ENCODE data around the gene TGFBR3L. TPM values are rescaled to one million over a fixed set of nuclear protein-coding genes. Genes with fewer than 3 reads are reported as not detected.
A peak's percentile ranks its signal among the peaks of the same experiment; 100 is the strongest.

The TGFBR3L gene
- total RNA-seq, 1 donor from 2014 or later: 11.2 TPM

DNA sequence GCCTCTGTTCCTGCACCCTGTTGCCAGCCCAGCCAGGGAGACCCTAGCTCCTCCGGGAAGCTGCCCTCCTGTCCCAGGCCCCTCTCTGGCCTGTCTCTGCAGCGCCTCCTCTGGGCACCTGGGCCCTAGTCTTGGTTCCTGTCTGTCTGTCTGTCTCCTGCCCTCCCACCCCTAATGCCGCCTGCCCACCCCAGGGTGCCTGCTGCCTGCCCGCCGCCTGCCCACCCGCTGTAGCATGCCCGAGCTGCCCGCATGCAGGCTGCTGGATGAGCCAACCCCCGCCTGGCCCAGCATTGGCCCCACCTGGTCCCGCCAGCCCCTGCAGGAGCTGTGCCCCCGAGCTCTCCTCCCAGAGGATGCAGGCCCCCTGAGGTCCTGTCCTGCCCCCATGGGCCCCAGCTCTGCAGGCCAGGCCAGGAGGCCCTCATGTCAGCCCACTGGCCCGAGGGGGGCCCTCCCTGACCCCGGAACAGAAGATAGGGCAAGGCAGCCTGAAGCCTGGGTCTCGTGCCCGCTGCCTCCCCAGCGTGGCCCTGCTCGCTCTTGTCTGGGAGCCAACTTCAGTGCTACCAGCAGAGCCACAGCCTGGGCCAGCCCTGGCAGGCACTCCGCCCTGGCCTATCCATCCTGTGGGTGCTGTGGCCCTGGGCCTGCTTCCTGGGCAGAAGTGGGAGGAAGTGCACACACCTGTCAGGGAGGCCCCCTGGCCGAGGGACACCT is 5.7 kb upstream of the TGFBR3L start:
- Mint-ChIP-seq H3K27me3 (ENCODE audit: low read depth) (no peaks in the 10 kb centered on the region), H3K4me1 (ENCODE audit: low read depth) (peaks cover 18% of the 10 kb centered on the region), H3K27ac (ENCODE audit: unreplicated experiment) (no peak overlapping the region), H3K4me3 (ENCODE audit: unreplicated experiment) (no peak overlapping the region), H3K36me3 (ENCODE audit: low read depth) (peaks cover 14% of the 10 kb centered on the region), H3K9me3 (ENCODE audit: low read depth) (no peaks in the 10 kb centered on the region)
- TF ChIP-seq, protein P1, sequence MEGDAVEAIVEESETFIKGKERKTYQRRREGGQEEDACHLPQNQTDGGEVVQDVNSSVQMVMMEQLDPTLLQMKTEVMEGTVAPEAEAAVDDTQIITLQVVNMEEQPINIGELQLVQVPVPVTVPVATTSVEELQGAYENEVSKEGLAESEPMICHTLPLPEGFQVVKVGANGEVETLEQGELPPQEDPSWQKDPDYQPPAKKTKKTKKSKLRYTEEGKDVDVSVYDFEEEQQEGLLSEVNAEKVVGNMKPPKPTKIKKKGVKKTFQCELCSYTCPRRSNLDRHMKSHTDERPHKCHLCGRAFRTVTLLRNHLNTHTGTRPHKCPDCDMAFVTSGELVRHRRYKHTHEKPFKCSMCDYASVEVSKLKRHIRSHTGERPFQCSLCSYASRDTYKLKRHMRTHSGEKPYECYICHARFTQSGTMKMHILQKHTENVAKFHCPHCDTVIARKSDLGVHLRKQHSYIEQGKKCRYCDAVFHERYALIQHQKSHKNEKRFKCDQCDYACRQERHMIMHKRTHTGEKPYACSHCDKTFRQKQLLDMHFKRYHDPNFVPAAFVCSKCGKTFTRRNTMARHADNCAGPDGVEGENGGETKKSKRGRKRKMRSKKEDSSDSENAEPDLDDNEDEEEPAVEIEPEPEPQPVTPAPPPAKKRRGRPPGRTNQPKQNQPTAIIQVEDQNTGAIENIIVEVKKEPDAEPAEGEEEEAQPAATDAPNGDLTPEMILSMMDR (IDR thresholded peaks at IDR 0.05): no peak
- peak; percentile 95 for DNase-seq (ENCODE audit: low spot score)

DNA sequence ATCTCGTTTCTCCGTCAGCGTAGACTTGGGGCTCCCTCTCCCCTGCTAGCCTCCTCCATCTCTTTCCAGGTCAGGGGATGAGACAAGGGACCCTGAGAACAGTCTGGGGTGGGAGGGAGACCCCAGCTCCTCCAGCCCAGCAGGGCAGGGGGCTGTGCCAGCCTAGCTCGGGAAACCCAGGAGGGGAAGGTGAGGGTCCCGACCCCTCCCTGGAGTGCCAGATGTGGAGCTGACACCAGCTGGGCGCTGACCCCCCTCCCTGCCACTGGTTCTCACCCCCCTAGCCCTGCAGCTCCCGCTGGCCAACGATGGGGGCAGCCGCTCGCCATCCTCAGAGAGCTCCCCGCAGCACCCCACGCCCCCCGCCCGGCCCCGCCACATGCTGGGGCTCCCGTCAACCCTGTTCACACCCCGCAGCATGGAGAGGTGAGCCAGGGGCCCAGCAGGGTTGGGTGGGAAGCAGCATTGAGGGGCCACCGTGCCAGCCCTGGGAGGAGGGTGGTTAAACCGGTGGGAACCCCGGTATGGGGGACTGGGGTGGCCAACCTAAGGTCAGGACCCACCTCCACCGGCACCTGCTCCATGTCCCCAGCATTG is 5.1 kb upstream of the TGFBR3L start:
- Mint-ChIP-seq H3K27ac (ENCODE audit: unreplicated experiment) (no peak overlapping the region), H3K4me3 (ENCODE audit: unreplicated experiment) (no peak overlapping the region), H3K27me3 (ENCODE audit: low read depth) (no peaks in the 10 kb centered on the region), H3K4me1 (ENCODE audit: low read depth) (peaks cover 16% of the 10 kb centered on the region), H3K36me3 (ENCODE audit: low read depth) (peaks cover 14% of the 10 kb centered on the region), H3K9me3 (ENCODE audit: low read depth) (no peaks in the 10 kb centered on the region)
- peak; percentile 84 for DNase-seq (ENCODE audit: low spot score)
- TF ChIP-seq, protein P1 (IDR thresholded peaks at IDR 0.05): no peak

DNA sequence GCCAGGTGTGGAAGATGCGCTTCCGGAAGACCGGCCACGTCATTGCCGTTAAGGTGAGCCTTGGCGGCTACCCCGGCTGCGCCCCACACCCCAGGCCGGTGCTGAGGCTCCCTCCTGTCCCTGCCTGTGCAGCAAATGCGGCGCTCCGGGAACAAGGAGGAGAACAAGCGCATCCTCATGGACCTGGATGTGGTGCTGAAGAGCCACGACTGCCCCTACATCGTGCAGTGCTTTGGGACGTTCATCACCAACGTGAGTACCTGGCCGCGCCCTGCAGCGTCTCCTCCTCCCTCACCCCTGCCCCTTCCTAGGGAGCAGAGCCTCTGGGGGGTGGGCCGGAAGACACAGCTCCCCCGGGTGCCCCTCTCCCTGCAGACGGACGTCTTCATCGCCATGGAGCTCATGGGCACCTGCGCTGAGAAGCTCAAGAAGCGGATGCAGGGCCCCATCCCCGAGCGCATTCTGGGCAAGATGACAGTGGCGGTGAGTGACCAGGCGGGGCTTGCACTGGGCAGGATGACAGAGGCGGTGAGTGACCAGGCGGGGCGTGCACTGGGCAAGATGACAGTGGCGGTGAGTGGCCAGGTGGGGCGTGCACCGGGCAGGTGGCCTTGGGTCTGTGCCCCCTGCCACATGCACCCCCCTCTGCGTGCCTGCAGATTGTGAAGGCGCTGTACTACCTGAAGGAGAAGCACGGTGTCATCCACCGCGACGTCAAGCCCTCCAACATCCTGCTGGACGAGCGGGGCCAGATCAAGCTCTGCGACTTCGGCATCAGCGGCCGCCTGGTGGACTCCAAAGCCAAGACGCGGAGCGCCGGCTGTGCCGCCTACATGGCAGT is 4.1 kb upstream of the TGFBR3L start:
- Mint-ChIP-seq H3K4me1 (ENCODE audit: low read depth) (peaks cover 8% of the 10 kb centered on the region), H3K27ac (ENCODE audit: unreplicated experiment) (no peak overlapping the region), H3K27me3 (ENCODE audit: low read depth) (no peaks in the 10 kb centered on the region), H3K9me3 (ENCODE audit: low read depth) (no peaks in the 10 kb centered on the region), H3K36me3 (ENCODE audit: low read depth) (peaks cover 14% of the 10 kb centered on the region), H3K4me3 (ENCODE audit: unreplicated experiment) (no peak overlapping the region)
- TF ChIP-seq, protein P1 (IDR thresholded peaks at IDR 0.05): no peak
- peak; percentile 92 for DNase-seq (ENCODE audit: low spot score)

DNA sequence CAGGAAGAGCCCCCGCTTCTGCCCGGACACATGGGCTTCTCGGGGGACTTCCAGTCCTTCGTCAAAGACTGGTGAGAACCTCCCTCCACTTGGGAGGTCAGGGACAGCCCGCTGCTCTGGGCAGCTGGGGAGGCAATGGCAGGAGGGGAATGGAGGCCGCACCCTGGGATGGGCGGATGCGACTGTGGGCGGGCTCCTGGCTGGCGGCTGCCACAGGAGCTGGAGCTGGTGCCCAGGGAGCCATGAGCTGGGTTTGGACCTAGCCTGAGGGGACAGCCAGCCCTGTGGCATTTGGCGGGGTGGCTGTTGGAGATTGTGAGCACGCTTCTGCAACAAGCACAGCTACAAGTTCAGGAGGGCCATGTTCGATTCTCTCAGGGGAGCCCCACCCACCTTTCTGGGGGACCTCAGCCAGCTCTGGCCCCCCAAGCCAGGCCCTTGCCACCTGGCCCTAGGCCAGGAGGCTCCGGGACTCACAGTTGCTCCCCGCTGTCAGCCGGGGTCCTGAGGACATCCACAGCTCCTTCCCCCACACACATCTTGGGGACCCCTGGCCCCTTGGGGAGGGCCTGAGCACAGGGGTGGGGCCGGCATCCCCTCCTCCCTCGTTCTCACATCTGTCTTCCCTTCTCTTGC is 3.0 kb upstream of the TGFBR3L start:
- H3K9me3 Mint-ChIP-seq (ENCODE audit: low read depth): no peaks in the 10 kb centered on the region
- H3K4me3 Mint-ChIP-seq (ENCODE audit: unreplicated experiment): no peak overlapping the region
- TF ChIP-seq, protein P1 (IDR thresholded peaks at IDR 0.05): no peak
- DNase-seq (ENCODE audit: low spot score): peak; percentile 88
- no peak overlapping the region for H3K27ac Mint-ChIP-seq (ENCODE audit: unreplicated experiment)
- H3K4me1 Mint-ChIP-seq (ENCODE audit: low read depth): peaks cover 6% of the 10 kb centered on the region
- no peaks in the 10 kb centered on the region for H3K27me3 Mint-ChIP-seq (ENCODE audit: low read depth)
- peaks cover 14% of the 10 kb centered on the region for H3K36me3 Mint-ChIP-seq (ENCODE audit: low read depth)

All from chondrocyte (in vitro differentiated cells).